Cardiac septum (tissue), 1 donor: Measurements from ENCODE around the gene CGB3. TPM values are rescaled to one million over a fixed set of nuclear protein-coding genes. Genes with fewer than 3 reads are reported as not detected.
A peak's percentile ranks its signal among the peaks of the same experiment; 100 is the strongest.
"Not testable (repeated sequence)": the region's sequence is repeated elsewhere in the genome, so short reads cannot be mapped to it uniquely, and the experiment has no call there.

ENCODE experiments used
- DNase-seq: peaks from one replicate; pipeline ENCODE4 v3.0.0-alpha.2; 2020; ENCODE audit warnings: low spot score
- intact Hi-C: fragments of 100-400 bp; cut with DNase I; formaldehyde crosslinking; loops from one replicate; pipeline ENCODE4 v1.14.0; 2022
- long read RNA-seq: library from polyadenylated mRNA; unstranded; transcript quantifications from one replicate; pipeline ENCODE4 v2.0.0, GENCODE V29; 2021
- total RNA-seq: library from RNA; stranded (reverse); fragmentation: NEBNext Ultra II Directional; extraction: Animal tissue kit (Norgen Biotek cat#: 25700); gene quantifications from one replicate; pipeline ENCODE4 v1.2.1, GENCODE V29; 2021
- donor health status: DM: no; HTN: no; CAD: no.

Gene CGB3
- not detected for total RNA-seq
- long read RNA-seq = 0 reads

DNA sequence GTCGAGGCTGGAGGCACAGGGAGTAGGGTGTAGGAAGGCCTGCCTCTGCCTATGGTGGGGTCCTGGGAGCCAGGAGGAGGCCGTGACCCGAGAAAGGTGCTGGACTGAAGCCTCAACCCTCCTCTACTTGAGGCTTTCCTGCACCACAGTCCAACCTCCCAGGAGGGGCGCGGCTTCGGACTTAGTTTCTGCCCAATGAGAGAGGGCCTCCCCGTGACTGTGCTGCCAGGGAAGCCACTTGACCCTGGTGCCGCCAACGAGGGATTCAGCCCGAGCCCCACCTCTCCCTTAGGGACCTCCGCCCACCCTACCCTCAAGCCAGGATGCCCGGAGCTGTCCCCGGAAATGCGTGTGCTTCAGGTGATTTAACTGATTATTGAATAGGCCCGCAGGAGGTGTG, at the start of gene CGB3:
Gene CGB3, minus strand, starts transcription at position 101 of the 400 bp plus-strand sequence. CDS start 362 bp downstream, outside the sequence.
- intact Hi-C loops, DNase-seq: not testable (repeated sequence)

DNA sequence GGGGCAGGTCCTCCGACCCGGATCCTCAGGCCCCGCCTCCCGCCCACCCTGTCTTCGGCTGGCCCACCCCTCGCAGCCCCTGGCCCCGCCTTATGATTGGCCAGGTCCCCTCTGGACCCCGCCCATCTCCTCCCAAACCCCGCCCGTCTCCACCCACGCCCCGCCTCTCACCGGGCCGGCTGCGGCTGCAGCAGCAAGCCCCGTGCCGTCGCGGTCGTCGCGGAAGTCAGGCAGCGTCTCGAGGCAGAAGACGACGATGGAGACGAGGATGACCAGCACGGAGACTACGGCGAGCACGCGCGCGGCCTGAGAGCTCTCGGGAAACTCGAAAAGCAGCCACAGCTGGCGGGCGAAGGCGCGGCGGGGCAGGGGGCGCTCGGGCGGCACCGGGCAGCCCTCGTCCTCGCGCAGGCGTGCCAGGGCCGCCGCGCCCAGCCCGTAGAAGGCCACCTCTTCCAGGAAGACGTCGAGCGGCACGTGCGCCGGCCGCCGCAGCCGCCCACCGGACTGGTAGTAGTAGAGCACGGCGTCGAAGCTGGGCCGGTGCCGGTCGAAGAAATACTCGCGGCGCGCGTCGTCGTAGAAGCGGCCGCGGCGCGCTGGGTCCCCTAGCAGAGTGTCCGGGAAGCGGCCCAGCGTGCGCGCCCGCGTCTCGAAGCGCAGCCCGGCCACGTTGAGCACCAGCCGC, 47.9 kb upstream of the CGB3 start:
- DNase-seq = no peak
- intact Hi-C loops = no loop called here

DNA sequence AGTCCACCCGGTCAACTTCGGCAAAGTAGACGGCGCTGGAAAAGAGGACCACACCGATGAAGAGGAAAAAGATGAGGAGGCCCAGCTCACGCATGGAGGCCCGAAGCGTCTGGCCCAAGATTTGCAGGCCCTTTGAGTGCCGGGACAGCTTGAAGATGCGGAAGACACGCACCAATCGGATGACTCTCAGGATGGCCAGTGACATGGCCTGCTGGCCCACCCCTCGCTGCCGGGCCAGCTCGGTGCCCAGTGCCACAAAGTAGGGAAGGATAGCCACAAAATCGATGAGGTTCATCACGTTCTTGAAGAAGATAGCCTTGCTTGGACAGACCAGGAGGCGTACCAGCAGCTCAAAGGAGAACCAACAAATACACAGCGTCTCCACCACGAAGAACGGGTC, 46.3 kb upstream of the CGB3 start:
- no peak for DNase-seq
- intact Hi-C loops = no loop called here

DNA sequence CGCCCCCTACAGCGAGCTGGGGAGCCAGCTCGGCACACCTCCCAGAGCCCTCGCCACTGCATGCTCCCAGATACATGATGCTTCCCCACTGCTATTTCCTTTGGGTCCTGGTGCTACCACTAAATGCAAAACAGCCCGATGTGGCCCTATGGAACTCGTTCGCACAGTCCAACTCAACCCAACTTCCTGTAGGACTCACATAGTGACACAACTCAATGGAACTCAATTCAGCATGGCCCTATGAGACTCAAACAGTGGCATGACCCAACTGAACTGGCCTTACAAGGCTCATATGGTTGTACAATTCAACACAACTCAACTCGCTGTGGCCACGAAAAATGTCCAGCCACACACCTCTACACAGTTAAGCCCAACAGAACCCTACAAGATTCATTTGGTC, 44.9 kb upstream of the CGB3 start:
- intact Hi-C loops = no loop called here
- no peak for DNase-seq

DNA sequence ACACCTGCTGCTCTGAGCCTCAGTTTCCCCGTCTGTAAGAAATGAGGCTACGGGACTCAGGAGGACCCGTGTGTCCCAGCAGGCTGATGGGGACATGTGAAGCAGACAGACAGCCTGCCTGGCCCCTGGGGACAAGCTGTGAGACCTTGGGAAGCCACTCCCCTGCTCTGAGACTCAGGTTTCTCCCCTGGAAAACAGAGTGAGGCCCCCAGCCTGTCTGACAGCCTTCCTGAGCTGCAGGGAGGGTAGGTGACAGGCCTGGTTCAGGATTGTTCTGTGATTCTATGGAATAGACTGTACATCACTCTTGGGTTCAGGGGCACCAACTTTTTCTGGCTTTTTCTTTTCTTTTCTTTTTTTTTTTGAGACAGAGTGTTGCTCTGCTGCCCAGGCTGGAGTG, 43.4 kb upstream of the CGB3 start:
- DNase-seq = no peak

DNA sequence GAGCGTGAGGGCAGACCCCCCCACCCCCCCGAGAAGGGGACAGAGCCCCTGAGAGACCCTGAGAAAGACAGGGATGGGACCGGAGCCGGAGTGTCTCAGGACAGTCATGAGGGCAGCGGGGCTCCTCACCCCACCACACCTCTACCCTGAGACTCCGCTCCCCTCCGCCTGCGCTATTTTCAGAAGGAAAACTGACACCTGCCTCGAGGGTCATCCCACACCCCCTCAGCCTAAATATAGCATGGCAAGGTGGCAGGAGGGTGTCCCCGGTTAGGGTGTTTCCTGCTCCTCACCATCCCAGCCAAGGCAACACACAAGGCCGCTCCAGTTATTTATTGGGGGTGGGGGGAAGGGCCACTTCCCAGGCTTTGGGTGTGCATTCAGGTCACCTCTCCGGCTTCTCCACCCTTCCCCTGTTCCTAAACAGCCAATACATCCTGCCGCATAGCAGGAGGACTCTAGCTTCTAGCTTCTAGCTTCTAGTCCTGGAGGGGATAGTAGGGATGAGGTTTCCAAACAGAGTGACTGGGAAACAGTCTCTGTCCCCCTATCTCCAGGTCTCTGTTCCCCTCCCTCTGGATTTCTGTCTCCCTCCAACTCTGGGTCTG, 41.9 kb upstream of the CGB3 start:
- intact Hi-C loops = no loop called here
- no peak for DNase-seq

More for the DNA sequence above, 43.4 kb upstream of the CGB3 start:
- intact Hi-C loops = no loop called here

DNA sequence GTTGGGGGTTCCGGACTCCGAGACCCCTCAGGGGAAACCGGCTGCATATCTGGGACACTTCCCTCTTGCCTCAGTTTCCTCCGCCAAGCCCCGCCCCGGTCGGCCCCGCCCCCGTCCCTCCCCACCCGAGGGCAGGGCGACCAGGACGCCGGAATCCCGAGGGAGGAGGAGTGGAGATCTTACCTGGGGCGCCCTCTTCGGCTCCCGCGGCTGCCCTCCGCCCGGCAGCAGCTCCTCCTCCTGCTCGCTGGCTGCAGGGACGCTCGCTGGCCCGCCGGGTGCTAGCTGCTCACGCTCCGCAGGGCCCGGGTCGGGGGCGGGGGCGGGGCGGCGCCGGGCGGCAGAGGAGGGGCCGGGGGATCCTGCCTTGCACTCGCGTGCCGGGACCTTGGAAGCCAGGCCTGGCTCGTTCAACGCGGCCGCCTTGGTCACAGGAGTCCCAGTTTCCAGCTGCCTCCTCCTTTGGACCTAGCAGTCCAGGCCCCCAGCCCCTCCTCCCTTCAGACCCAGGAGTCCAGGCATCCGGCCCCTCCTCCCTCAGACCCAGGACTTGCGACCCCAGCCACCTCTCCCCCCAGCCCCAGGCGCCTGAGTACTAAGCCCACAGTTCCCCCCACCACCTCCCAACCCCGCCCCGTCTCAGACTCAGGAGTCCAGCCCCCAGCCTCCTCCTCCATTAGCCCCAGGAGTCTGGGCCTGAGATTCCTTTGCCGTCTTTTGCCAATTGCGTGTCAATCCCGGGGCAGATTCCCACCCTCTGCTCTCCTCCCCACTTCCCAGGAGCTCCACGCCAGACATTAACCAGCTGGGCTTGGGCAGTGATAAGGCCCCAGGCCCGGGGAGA, 40.9 kb upstream of the CGB3 start, which contains the start of gene NTF4:
Gene NTF4, minus strand, starts transcription at position 51 of the 844 bp plus-strand sequence. CDS start 2,821 bp downstream, outside the sequence.
- intact Hi-C loops = no loop called here
- no peak for DNase-seq

DNA sequence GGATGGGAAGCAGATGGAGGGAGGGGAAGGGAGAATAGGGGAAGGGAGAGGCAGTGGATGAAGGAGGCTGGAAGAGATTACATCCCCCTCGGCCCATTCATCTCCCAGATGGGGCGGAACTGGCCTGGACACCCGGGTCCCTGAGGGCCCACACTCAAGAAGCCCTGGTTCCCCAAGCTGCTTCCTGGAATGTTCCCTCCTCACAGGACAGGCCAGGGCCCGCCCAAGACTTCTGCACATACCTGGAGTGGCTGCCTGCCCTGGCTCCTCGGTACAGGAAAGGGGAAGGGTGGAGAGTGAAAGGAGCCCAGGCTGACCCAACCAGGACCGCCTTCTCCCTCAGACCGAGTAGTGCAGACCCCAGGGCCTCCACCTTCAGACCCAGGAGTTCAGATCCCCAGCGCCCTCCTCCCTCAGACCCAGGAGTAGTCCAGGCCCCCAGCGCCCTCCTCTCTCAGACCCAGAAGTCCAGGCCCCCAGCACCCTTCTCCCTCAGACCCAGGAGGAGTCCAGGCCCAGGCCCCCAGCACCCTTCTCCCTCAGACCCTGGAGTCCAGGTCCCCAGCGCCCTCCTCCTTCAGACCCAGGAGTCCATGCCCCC, 40.0 kb upstream of the CGB3 start:
- intact Hi-C loops = no loop called here
- DNase-seq = no peak

DNA sequence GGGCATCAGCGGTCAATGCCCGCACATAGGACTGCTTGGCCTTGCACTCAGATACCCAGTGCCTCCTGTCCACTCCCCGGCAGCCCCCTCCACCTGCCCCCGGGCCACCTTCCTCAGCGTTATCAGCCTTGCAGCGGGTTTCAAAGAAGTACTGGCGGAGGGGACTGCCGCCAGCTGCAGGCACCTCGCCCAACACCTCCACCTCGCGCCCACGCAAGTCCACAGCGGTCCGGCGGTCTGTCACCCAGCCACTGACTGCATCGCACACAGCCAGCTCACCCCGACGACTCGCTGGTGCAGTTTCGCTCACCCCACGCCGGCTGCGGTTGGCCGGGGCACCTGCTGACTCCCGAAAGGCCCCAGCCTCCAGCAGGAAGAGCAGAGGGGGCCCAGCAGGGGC, 37.3 kb upstream of the CGB3 start:
- intact Hi-C loops = no loop called here
- no peak for DNase-seq

DNA sequence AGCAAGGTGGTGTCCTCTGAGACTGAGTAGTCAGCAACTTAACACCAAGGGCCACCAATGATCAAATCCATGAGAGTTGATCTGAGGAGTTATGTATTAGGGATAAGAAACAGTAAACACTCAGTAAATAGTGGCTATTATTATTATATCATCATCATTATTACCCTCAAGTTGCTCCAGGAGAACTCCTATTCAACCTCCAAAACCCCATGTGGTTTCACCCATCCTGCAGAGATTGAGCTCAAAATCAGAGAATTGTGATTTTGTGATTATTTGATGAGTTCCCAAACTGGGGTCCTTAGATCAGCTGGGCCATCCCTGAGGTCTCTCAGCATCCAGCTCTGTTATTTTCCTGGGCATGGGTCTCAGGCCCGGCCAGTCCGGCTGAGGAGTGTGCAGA, 36.9 kb upstream of the CGB3 start:
- DNase-seq = no peak

DNA sequence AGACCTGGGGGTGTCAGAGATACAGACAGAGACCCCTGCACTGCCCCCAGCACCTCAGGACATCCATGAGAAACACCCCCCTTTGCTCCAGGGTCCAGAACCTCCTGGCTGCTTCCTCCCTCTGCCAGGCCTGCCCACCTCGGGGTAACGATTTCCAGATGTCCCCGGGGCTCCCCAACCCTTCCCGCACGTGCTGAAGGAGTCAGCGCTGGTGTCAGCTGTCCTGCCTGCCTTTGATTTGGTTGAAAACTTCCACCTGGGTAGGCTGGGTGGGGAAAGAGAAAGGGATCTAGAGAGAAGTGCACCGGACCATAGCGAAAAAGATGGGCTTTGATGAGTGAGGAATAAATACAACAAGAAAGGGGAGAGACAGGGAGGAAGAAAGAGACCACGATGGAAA, 34.9 kb upstream of the CGB3 start:
- intact Hi-C loops = no loop called here
- no peak for DNase-seq

More for the DNA sequence above, 36.9 kb upstream of the CGB3 start:
- intact Hi-C loops = no loop called here

DNA sequence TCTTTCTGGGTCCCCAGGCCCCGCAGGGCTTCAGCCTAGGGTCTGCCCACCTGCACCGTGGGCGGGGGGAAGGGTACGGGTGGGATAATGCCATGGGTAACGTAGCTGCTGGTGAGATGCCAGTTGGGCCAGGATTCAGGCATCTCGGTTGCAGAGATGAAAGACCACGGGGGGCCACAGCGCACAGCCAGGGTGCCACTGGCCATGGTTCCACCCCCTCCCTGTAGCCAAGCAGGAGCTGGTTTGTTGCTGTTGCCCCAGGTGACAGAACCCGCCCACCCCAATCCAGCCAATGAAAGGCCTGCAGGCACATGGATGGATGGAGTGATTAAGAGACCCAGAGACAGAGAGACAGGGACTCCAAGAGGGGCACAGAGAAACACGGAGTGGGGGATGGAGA, 34.4 kb upstream of the CGB3 start:
- intact Hi-C loops = no loop called here
- no peak for DNase-seq

DNA sequence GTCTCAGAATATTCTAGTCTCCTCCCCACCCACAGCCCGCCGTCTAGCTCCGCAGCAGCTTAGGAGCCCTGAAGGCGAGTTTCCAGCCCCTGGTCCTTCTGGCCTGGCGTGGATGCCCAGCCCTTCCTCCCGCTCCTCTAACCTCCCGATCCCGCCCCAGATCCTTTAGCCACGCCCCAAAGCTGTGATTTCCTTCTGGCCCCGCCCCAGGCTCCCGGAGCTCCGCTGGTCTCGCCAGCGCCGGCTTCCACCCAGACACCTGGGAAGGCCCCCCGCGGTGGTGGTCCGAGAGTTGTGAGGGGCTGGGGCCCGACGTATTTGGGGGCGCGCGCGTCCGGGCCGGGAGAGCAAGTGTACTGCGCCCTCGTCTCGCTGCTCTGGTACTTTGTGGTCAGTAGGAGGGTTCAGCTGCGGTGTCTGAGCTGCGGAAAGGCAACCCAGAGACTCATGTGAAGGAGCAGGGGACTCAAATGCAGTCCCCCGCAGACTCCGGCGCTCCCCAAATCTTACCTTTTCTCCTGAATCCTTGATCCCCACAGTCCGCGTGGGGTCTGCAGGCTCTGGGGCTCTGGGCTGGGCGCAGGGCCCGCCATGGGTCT, 33.6 kb upstream of the CGB3 start, which contains the start of gene CGB7:
Gene CGB7, minus strand, starts transcription at position 114 of the 599 bp plus-strand sequence. CDS start 2,374 bp downstream, outside the sequence.
- intact Hi-C loops = no loop called here

DNA sequence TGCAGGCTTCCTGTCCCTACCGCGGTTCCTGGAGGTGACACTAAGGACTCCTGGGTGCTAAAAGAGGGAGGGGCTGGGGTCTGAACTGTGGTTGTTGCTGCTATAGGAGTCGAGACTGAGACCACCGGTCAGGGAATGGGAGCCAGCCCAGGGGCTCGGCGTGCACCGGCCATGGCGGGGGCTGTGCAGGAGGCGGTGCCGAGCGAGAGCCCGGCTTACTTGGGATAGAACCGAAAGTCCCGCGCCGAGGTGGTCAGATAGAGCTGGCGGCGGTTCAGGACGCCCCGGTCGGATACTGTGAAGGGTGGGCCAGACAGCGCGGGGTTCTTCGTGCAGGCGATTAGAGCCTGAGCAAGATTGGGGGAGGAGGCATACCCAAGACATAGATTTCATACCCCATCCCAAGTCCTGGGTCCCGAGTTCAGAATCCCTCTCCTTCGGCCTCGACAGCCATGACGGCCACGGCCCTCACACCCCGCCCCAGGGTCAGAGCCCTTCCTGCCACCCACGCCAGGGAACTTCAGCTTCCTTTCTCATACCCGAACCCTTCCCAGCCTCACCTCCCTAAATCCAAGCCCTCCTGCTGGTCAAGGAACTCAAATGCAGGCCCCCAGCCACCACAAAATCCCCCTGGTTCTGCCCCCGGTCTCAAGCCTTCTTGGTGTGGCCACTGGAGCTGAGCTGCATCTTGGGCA, 32.9 kb upstream of the CGB3 start:
- intact Hi-C loops, DNase-seq: not testable (repeated sequence)

More for the DNA sequence above, 33.6 kb upstream of the CGB3 start, which contains the start of gene CGB7:
- DNase-seq = peak; percentile 79

DNA sequence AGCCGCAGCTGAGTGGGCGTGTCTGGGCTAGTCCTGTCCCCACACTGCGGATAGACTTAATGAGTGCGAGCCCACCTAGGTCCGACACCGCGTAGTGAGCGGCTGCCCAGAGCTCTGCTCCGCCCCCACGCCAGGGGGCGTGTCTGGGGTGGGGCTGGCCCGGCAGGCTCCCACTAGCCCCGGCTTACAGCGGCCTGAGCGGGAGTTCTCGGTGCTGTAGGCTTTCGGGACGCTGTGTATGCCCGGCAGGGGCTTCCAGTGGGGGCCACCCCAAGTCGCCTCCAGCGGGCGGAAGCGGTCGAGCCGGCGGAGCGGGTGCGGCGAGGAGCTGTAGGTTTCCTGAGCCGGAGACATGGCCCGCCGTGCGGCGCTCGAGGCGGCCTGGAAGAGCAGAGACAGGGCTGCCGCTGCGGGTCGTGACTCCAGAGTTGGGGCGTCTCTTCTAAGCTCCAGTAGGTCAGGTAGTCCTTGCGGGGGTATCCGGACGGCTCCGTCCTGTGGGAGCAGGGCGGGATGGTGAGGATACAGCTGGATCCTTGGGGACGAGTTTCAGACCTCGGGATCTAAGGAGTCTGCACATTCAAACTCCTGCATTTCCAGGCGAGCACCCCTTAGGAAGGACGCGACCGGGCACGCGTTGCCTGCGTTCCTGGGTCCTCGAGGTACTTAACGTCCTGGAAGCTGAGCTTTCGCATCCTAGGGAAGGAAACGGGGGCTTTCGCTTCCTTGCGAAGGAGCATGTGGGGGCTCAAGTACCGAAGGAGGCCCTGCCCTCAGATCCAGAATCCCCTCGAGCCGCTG, 32.2 kb upstream of the CGB3 start:
- intact Hi-C loops = no loop called here
- no peak for DNase-seq

DNA sequence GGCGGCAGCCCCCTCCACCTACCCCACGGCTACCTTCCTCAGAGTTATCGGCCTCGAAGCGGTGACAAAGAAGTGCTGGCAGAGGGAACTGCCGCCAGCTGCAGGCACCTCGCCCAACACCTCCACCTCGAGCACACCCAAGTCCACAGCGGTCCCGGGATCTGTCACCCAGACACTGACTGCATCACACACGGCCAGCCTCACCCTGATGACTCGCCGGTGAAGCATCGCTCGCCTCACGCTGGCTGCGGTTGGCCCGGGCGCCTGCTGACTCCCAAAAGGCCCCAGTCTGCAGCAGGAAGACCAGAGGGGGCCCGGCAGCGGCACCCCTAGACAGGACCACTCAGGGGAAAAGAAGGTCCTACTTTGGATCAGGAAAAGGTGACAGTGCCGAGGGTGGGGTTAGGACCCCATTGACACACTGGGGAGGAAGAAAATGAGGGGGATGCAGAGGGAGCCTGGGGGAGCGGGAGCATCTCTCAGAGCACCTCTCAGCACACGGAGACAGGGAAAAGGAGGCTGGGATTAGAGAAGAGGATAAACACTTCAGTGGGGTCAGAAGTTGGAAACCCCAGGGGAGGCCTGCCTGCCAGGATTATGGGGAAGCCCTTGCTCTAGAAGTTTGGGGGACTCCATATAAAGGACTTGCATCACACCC, 26.4 kb upstream of the CGB3 start:
- intact Hi-C loops, DNase-seq: not testable (repeated sequence)

DNA sequence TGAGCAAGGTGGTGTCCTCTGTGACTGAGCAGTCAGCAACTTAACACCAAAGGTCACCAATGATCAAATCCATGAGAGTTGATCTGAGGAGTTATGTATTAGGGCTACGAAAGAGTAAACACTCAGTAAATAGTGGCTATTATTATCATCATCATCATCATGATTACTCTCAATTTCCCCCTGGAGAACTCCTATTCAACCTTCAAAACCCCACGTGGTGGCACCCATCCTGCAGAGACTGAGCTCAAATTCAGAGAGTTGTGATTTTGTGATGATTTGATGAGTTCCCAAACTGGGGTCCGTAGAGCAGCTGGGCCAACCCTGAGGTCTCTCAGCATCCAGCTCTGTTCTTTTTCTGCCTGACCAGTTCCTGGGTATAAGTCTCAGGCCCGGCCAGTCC, 25.7 kb upstream of the CGB3 start:
- intact Hi-C loops, DNase-seq: not testable (repeated sequence)
